HepG2 (cell line): ENCODE data around the gene NPHP1. TPM values are rescaled to one million over a fixed set of nuclear protein-coding genes. Genes with fewer than 3 reads are reported as not detected.

Experiments
- ARNT2 ChIP-seq: sonication (generic); formaldehyde crosslinking; IDR thresholded peaks from 2 replicates; pipeline ENCODE4 v1.8.0; 2022; ENCODE audit warnings: mild to moderate bottlenecking, low read depth, missing genetic modification reagents, moderate library complexity
- ATF7-NPFF ChIP-seq: sonication (generic); formaldehyde crosslinking; IDR thresholded peaks from 2 replicates; pipeline ENCODE4 v1.8.1; 2023; ENCODE audit warnings: mild to moderate bottlenecking, low read depth, missing genetic modification reagents, moderate library complexity
- CBX1 ChIP-seq: IDR thresholded peaks from one replicate; pipeline ENCODE4 v1.6.1; 2016; ENCODE audit warnings: antibody characterized with exemption, low read depth
- CHCHD3 ChIP-seq: sonication (generic); formaldehyde crosslinking; IDR thresholded peaks from 2 replicates; pipeline ENCODE4 v1.8.0; 2022; ENCODE audit warnings: mild to moderate bottlenecking, missing genetic modification reagents, moderate library complexity
- CREB1 ChIP-seq, 2 experiments: fragments of 450-650 bp in 1 of 2; IDR thresholded peaks; 2 replicates each; pipeline ENCODE4 v1.6.1; 2016 to 2017; ENCODE audit warnings: control low read depth in 1 of 2, mild to moderate bottlenecking in 1 of 2, missing compliant biosample characterization in 1 of 2, missing genetic modification characterization in 1 of 2
- ELF3 ChIP-seq: IDR thresholded peaks from 2 replicates; pipeline ENCODE4 v1.6.1; 2016; ENCODE audit warnings: missing genetic modification reagents, missing compliant biosample characterization
- HES4 ChIP-seq: sonication (generic); formaldehyde crosslinking; IDR thresholded peaks from 2 replicates; pipeline ENCODE4 v1.9.0; 2021; ENCODE audit warnings: mild to moderate bottlenecking, missing genetic modification reagents, borderline replicate concordance
- POGZ ChIP-seq: sonication (generic); formaldehyde crosslinking; IDR thresholded peaks from 2 replicates; pipeline ENCODE4 v1.4.0; 2020; ENCODE audit warnings: mild to moderate bottlenecking, missing genetic modification reagents
- POLR2G ChIP-seq: fragments of 200-400 bp; formaldehyde crosslinking; IDR thresholded peaks from 2 replicates; pipeline ENCODE4 v1.6.1; 2018; ENCODE audit warnings: mild to moderate bottlenecking, low read depth, low read length, moderate library complexity
- TAF1 ChIP-seq: sonication (generic); formaldehyde crosslinking; IDR thresholded peaks from 2 replicates; pipeline ENCODE4 v1.4.0; 2020; ENCODE audit warnings: missing genetic modification reagents
- ZBTB10 ChIP-seq: sonication (generic); formaldehyde crosslinking; IDR thresholded peaks from 2 replicates; pipeline ENCODE4 v1.4.0; 2020; ENCODE audit warnings: missing genetic modification reagents, borderline replicate concordance
- ZBTB14 ChIP-seq: sonication (generic); formaldehyde crosslinking; IDR thresholded peaks from 2 replicates; pipeline ENCODE4 v1.4.0; 2020; ENCODE audit warnings: missing genetic modification reagents
- ZMYM2 ChIP-seq: sonication (generic); formaldehyde crosslinking; IDR thresholded peaks from 2 replicates; pipeline ENCODE4 v1.8.0; 2022; ENCODE audit warnings: mild to moderate bottlenecking, missing genetic modification reagents
- ZNF337 ChIP-seq: sonication (generic); formaldehyde crosslinking; IDR thresholded peaks from 2 replicates; pipeline ENCODE4 v1.5.1; 2020; ENCODE audit warnings: missing genetic modification reagents, low read depth, mild to moderate bottlenecking, borderline replicate concordance
- ZNF431 ChIP-seq: sonication (generic); formaldehyde crosslinking; IDR thresholded peaks from 2 replicates; pipeline ENCODE4 v1.9.0; 2022; ENCODE audit warnings: missing genetic modification reagents, low read depth, mild to moderate bottlenecking, borderline replicate concordance
- ZNF670 ChIP-seq: sonication (generic); formaldehyde crosslinking; IDR thresholded peaks from 2 replicates; pipeline ENCODE4 v1.8.0; 2022; ENCODE audit warnings: mild to moderate bottlenecking, missing genetic modification reagents, borderline replicate concordance
- ZNF724P ChIP-seq: sonication (generic); formaldehyde crosslinking; IDR thresholded peaks from 2 replicates; pipeline ENCODE4 v1.8.0; 2022; ENCODE audit warnings: missing genetic modification reagents, borderline replicate concordance
- ZSCAN25 ChIP-seq: sonication (generic); formaldehyde crosslinking; IDR thresholded peaks from 2 replicates; pipeline ENCODE4 v1.8.0; 2022; ENCODE audit warnings: mild to moderate bottlenecking, missing genetic modification reagents
- polyA plus RNA-seq, 8 experiments: library from polyadenylated mRNA; depleted of rRNA in 3 of 8; stranded (reverse) in 7 of 8; unstranded in 1 of 8; fragments of >200 nt; fragmentation: Illumina TruSeq in 4 of 8; extraction: Trizol in 4 of 8; gene quantifications; 2 replicates each; pipeline versions ENCODE4 v1.2.1 to v1.2.3, GENCODE V29; 2011 to 2016; ENCODE audit warnings: low read depth in 4 of 8, missing spikeins in 1 of 8, mixed read lengths in 1 of 8; ENCODE audit not compliant: insufficient read depth in 1 of 8
- total RNA-seq, 5 experiments: library from RNA; depleted of rRNA; stranded (reverse); fragments of >200 nt; fragmentation: Illumina TruSeq; extraction: Trizol; gene quantifications; 2 replicates each; pipeline ENCODE4 v1.2.3, GENCODE V29; 2016; ENCODE audit warnings: low read depth in 1 of 5
- TF ChIP-seq, protein P1 (sequence below): sonication (generic); formaldehyde crosslinking; IDR thresholded peaks from 2 replicates; pipeline ENCODE4 v1.8.1; 2023; ENCODE audit warnings: mild to moderate bottlenecking, inconsistent platforms, moderate library complexity, missing genetic modification reagents, borderline replicate concordance
- TF ChIP-seq, protein P2 (sequence below): sonication (generic); formaldehyde crosslinking; conservative IDR thresholded peaks from 2 replicates; pipeline ENCODE4 v1.4.0; 2020; ENCODE audit warnings: missing genetic modification reagents
- TF ChIP-seq, protein P3 (sequence below): sonication (generic); formaldehyde crosslinking; IDR thresholded peaks from 2 replicates; pipeline ENCODE4 v1.4.0; 2020; ENCODE audit warnings: mild to moderate bottlenecking, low read depth, missing genetic modification reagents

Gene NPHP1
- total and polyA plus RNA-seq, 2 of the 13 experiments (the other 11 are each of a cell fraction or from before 2014, with no cell fraction given), result 2.7 to 4.8 TPM

DNA sequence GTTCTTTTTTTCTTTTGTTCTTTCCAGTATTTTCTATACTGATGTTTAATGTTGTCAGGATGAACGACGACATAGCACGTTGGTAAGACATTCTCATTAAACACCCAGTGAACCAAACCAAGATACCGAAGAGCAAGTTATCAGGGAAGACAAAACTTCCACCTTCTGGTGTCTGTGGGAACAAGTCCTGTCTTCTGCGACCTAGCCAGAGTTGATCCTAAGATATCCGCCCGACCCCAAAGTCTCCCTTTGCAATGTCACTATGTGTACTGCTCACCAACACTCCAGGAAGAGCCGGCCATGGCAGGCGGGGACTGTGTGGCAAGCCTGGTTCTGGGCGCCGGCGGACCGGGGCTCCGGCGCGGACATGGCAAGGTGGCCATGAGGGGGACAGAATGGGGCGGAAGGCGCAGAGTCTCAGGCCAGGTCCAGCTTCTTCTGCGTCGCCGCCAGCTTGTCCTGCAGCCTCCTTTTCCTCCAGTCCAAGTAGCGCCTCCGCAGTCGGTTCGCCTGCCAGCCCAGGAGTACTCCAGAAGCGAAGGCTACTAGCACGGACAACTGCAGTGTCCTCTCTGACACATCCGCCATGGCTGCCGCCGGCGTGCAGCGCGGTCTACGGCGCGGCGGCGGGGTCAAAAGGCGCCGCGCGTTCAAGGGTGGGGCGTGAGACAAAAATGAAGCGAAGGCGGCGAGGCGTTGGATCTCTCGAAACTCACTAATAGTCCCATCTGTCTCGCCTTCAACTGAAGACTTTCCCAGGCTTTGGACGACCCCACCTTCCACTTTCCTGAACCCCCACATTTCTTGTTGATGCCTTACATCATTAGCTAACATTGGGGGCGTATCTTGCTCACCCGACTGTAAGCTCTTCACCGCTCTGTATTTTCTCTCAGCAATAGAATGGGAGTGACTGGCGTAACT is 7.4 kb upstream of the NPHP1 start, which contains the start of gene MTLN (continued):
- 0 out of 2 replicates have a peak, but pooled peaks have one; percentile 76 for TF ChIP-seq ZNF670 (CRISPR knock-in tag)
- peak; percentile 89 for TF ChIP-seq POGZ
- 0 out of 2 replicates have a peak, but pooled peaks have one; percentile 62 for TF ChIP-seq CHCHD3
- TF ChIP-seq HES4 (CRISPR knock-in tag), result no peak
- TF ChIP-seq ZNF337 (CRISPR knock-in tag), result peak; percentile 65; the same call in 1 of the 2 replicates
- TF ChIP-seq TAF1 (CRISPR knock-in tag), result peak; percentile 91
- TF ChIP-seq ZSCAN25 (CRISPR knock-in tag), result peak; percentile 75
- TF ChIP-seq, protein P1, sequence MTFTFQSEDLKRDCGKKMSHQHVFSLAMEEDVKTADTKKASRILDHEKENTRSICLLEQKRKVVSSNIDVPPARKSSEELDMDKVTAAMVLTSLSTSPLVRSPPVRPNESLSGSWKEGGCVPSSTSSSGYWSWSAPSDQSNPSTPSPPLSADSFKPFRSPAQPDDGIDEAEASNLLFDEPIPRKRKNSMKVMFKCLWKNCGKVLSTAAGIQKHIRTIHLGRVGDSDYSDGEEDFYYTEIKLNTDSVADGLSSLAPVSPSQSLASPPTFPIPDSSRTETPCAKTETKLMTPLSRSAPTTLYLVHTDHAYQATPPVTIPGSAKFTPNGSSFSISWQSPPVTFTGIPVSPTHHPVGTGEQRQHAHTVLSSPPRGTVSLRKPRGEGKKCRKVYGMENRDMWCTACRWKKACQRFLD (CRISPR knock-in tag), result 0 out of 2 replicates have a peak, but pooled peaks have one; percentile 50
- TF ChIP-seq ATF7-NPFF, result peak; percentile 85; the same call in 1 of the 2 replicates
- peak; percentile 58 for TF ChIP-seq ZMYM2 (CRISPR knock-in tag)
- peak; percentile 90 for TF ChIP-seq ARNT2 (CRISPR knock-in tag)
- TF ChIP-seq ZNF431 (CRISPR knock-in tag), result peak; percentile 88
- peak; percentile 85 for TF ChIP-seq CBX1
- TF ChIP-seq ELF3 (CRISPR knock-in tag), result peak; percentile 53; the same call in 1 of the 2 replicates
- peak; percentile 93 for TF ChIP-seq POLR2G
- TF ChIP-seq CREB1 (IDR thresholded peaks at IDR 0.05), result no peak
- peak; percentile 73 for TF ChIP-seq CREB1 (CRISPR knock-in tag; IDR thresholded peaks at IDR 0.05)
- peak; percentile 21; the same call in 1 of the 2 replicates for TF ChIP-seq ZBTB14
- 0 out of 2 replicates have a peak, but pooled peaks have one; percentile 42 for TF ChIP-seq ZBTB10 (CRISPR knock-in tag)
- TF ChIP-seq ZNF724P (CRISPR knock-in tag), result 0 out of 2 replicates have a peak, but pooled peaks have one; percentile 37
- TF ChIP-seq, protein P2, sequence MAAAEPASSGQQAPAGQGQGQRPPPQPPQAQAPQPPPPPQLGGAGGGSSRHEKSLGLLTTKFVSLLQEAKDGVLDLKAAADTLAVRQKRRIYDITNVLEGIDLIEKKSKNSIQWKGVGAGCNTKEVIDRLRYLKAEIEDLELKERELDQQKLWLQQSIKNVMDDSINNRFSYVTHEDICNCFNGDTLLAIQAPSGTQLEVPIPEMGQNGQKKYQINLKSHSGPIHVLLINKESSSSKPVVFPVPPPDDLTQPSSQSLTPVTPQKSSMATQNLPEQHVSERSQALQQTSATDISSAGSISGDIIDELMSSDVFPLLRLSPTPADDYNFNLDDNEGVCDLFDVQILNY, result peak; percentile 48; the same call in 1 of the 2 replicates
- TF ChIP-seq, protein P3, sequence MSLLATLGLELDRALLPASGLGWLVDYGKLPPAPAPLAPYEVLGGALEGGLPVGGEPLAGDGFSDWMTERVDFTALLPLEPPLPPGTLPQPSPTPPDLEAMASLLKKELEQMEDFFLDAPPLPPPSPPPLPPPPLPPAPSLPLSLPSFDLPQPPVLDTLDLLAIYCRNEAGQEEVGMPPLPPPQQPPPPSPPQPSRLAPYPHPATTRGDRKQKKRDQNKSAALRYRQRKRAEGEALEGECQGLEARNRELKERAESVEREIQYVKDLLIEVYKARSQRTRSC (CRISPR knock-in tag), result no peak
